Peyer's patch (tissue), 4 donors: ENCODE measurements around the gene MSANTD1. TPM values are rescaled to one million over a fixed set of nuclear protein-coding genes. Genes with fewer than 3 reads are reported as not detected.

Source experiments
- DNase-seq, 3 donors: peaks; one replicate each; pipeline ENCODE4 v3.0.0-alpha.2; 2017 to 2019
- H3K27ac ChIP-seq, 4 donors: fragments of 200-600 bp; sonication (generic); one replicate each; pipeline ENCODE4 v1.5.1; 2016 to 2019
- H3K27me3 ChIP-seq, 2 donors: fragments of 200-600 bp; sonication (generic); one replicate each; pipeline ENCODE4 v1.5.1; 2019
- H3K36me3 ChIP-seq, 3 donors: fragments of 200-600 bp; sonication (generic); one replicate each; pipeline ENCODE4 v1.5.1; 2016 to 2019
- H3K4me1 ChIP-seq, 4 donors: fragments of 200-600 bp; sonication (generic); one replicate each; pipeline ENCODE4 v1.5.1; 2016 to 2019
- H3K4me3 ChIP-seq, 4 donors: fragments of 200-600 bp; sonication (generic); 1 replicate in 3 of 4; 2 replicates in 1 of 4; pipeline ENCODE4 v1.5.1; 2016 to 2019; ENCODE audit warnings: mild to moderate bottlenecking in 1 of 4
- H3K9me3 ChIP-seq, 4 donors: fragments of 200-600 bp; sonication (generic); one replicate each; pipeline ENCODE4 v1.5.1; 2016 to 2019; ENCODE audit warnings: mild to moderate bottlenecking in 1 of 4
- POLR2A ChIP-seq, 2 donors: fragments of 450-650 bp; IDR thresholded peaks; one replicate each; pipeline ENCODE4 v1.5.1; 2017; ENCODE audit warnings: antibody characterized with exemption in 2 of 2, mild to moderate bottlenecking in 2 of 2, moderate library complexity in 2 of 2
- total RNA-seq, 4 donors: library from RNA; depleted of rRNA; stranded (reverse); fragments of >200 nt; gene quantifications; one replicate each; pipeline ENCODE4 v1.1.0, GENCODE V29; 2016
- TF ChIP-seq, protein P1 (sequence below), 6 experiments: fragments of 450-650 bp in 4 of 6; fragments of 200-600 bp in 2 of 6; sonication (generic) in 1 of 6; IDR thresholded peaks; one replicate each; pipeline ENCODE4 v1.5.1; 2017 to 2019; ENCODE audit warnings: antibody characterized with exemption in 6 of 6, mild to moderate bottlenecking in 3 of 6, moderate library complexity in 1 of 6

MSANTD1 gene
- total RNA-seq, 4 donors from 2014 or later = 0.35 to 2.5 (median 1.5) TPM

DNA sequence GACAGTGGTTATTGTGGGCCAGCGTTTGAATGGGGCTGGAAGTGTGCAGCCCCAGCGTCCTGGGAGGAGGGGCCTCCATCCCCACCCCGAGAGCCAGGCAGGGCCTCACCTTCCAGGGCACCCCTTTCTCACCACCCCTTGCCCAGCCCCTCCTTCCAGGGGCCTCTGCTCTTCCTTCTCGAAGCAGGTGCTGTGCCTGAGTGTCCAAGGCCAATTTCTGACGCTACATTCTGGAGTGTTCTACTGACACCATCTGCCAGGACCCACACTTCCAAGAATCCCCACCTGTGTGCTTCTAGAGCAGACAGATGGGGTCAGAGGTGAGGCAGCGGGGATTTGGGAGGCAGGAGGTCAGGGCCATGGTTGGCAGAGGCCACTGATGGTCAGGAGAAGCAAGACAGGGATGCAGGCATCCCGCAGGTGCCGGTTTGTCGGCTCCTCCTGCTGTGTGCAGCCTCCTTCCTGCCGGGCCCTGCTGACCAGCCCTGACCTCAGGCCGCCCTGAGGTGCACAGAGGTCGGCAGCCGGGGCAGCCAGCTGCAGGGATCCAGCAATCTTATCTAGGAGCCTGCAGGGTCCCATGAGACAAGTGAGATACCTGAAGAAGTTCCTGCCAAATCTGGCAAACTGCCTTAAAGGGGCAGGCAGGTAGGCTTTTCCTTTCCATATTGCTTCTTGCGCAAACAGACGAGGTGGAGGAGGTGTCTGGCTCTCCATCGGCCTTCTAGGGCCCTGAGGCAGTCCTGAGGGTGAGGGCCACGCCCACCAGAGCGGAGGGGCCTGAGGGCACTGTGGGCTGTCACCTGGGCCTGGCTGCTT, 18.8 kb downstream of the MSANTD1 start:
- Histone ChIP-seq H3K4me1 (no peaks in the 10 kb centered on the region), H3K27me3 (no peaks in the 10 kb centered on the region), H3K36me3 (no peaks in the 10 kb centered on the region), H3K9me3 (no peaks in the 10 kb centered on the region), H3K27ac (no peak overlapping the region), H3K4me3 (no peak overlapping the region)
- peak in 1 of 3 donors; percentile 40 for DNase-seq
- TF ChIP-seq, protein P1, sequence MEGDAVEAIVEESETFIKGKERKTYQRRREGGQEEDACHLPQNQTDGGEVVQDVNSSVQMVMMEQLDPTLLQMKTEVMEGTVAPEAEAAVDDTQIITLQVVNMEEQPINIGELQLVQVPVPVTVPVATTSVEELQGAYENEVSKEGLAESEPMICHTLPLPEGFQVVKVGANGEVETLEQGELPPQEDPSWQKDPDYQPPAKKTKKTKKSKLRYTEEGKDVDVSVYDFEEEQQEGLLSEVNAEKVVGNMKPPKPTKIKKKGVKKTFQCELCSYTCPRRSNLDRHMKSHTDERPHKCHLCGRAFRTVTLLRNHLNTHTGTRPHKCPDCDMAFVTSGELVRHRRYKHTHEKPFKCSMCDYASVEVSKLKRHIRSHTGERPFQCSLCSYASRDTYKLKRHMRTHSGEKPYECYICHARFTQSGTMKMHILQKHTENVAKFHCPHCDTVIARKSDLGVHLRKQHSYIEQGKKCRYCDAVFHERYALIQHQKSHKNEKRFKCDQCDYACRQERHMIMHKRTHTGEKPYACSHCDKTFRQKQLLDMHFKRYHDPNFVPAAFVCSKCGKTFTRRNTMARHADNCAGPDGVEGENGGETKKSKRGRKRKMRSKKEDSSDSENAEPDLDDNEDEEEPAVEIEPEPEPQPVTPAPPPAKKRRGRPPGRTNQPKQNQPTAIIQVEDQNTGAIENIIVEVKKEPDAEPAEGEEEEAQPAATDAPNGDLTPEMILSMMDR (IDR thresholded peaks at IDR 0.05) = no peak
- no peak for TF ChIP-seq POLR2A (IDR thresholded peaks at IDR 0.05)

DNA sequence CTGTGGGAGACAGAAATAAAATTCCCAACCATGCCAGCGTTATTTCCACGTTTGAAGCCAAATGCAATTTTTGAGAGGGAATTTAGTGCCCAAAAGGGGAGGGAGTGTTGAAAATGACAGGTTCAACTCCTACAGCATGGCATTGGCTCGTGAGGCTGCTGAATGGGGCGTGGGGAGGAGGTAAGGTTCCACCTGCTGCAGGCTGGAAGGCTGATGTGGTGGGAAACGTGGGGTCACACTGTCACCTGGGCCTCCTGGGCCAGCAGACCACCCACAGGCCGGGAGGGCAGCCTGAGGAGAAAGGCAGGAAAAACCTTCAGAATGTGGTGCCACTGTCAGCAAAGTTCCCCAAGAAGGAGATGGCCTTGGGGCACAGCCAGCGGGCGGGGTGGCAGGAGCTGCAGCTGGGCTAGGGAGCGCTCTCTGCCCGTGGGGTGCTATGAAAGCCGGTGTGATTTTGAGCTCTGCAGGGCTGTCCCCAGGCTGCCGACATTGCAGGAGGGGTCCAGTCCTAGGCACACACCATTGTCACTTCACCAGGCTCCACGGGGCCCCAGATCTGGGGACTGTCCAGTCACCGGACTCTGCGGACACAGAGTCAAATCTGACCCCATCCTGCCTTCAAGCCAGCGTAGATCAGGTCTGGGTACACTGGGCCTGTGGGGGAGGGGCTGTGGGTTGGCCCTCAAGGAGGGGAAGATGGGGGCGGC, 19.6 kb downstream of the MSANTD1 start:
- Histone ChIP-seq H3K9me3 (no peaks in the 10 kb centered on the region), H3K4me3 (no peak overlapping the region), H3K4me1 (no peaks in the 10 kb centered on the region), H3K36me3 (no peaks in the 10 kb centered on the region), H3K27me3 (no peaks in the 10 kb centered on the region), H3K27ac (no peak overlapping the region)
- peak in 1 of 3 donors; percentile 36 for DNase-seq
- TF ChIP-seq, protein P1 (IDR thresholded peaks at IDR 0.05) = no peak
- no peak for TF ChIP-seq POLR2A (IDR thresholded peaks at IDR 0.05)

DNA sequence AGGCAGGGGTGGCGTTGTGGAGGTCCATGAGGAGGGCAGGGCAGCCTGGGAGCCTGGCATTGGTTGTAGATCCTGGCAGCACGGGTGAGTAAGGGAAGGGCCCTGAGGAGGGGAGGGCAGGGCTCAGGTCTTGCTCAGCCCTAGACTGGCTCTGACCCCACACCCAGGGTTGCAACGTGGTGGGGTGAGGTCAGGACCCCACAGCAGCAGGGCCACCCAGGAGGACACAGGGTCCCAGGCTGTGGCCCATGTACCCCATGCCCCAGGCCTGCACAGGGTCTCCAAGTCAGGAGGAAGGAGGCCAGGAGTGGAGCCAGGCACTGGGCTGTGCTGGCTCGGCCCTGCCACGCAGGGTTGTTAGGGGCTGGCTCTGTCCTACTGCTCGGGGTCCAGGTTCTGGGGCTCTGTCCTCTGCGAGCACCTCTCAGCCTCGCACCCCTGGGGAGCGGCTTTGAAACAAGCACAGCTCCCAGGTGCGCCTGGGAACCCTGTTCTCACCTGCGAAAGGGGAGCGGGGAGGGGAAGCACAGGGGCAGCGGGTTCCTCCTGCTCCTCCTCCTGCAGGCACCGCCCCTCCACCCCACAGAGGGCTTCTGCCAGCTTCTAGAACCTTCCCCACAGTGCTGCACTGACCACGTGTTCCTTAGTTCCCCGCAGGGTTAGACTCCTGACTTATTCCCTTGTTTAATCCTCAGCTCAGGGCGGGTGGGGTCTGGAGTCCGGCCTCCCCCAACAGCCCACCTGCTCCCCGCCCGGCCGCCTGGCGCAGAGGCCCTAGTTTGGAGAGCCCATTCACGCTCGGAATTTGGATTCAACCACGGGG, 20.4 kb downstream of the MSANTD1 start:
- Histone ChIP-seq H3K36me3 (no peaks in the 10 kb centered on the region), H3K27me3 (no peaks in the 10 kb centered on the region), H3K4me3 (no peak overlapping the region), H3K27ac (no peak overlapping the region), H3K9me3 (no peaks in the 10 kb centered on the region), H3K4me1 (no peaks in the 10 kb centered on the region)
- TF ChIP-seq, protein P1 (IDR thresholded peaks at IDR 0.05) = no peak
- TF ChIP-seq POLR2A (IDR thresholded peaks at IDR 0.05) = no peak
- peak in 1 of 3 donors; percentile 39 for DNase-seq

DNA sequence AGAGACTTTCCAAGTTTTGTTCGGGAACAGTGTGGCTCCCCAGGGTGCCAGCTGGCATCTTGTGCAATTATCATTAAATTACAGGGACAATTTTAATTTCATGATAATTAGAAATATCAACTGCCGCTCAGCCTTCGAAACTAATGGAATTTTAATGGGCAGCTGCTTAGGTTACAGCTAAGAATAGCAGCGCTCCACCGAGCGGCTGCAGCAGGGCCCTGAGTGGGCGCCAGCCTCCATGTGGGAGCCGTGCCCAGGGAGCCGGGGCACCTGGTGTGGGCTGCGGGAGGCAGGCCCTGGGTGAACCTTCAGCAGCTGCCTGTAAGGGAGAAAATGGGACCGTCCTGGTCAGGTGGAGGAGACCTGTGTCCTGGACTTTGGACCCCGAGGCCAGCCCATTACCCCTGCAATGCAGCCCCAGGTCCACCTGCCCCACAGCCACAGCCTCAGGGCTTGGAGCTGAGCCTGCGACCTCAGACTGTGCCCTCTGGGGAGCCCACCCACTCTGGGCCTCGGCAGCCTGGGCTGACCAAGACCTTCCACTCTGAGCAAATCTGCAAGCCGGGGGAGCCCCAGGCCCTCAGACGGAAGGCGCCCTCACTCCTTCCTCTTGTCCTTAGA, 21.1 kb downstream of the MSANTD1 start:
- Histone ChIP-seq H3K36me3 (no peaks in the 10 kb centered on the region), H3K4me3 (no peak overlapping the region), H3K9me3 (no peaks in the 10 kb centered on the region), H3K27me3 (no peaks in the 10 kb centered on the region), H3K27ac (no peak overlapping the region), H3K4me1 (no peaks in the 10 kb centered on the region)
- TF ChIP-seq, protein P1 (IDR thresholded peaks at IDR 0.05) = no peak
- no peak for TF ChIP-seq POLR2A (IDR thresholded peaks at IDR 0.05)
- peak in 1 of 3 donors; percentile 39 for DNase-seq

DNA sequence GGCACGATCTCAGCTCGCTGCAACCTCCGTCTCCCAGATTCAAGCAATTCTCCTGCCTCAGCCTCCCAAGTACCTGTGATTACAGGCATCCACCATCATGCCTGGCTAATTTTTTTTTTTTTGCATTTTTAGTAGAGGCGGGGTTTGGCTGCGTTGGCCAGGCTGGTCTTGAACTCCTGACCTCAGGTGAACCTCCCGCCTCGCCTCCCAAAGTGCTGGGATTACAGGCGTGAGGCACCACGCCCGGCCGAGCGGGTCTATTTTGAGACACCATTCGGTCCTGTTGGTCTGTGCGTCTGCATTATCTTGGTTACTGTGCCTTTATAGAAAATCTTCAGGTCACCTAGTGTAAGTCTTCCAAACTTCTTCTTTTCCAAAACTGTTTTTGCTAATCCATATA, 22.2 kb downstream of the MSANTD1 start:
- no peak for DNase-seq
- Histone ChIP-seq H3K36me3 (no peaks in the 10 kb centered on the region), H3K4me1 (no peaks in the 10 kb centered on the region), H3K27ac (no peak overlapping the region), H3K27me3 (no peaks in the 10 kb centered on the region), H3K4me3 (no peak overlapping the region), H3K9me3 (no peaks in the 10 kb centered on the region)
- TF ChIP-seq, protein P1 (IDR thresholded peaks at IDR 0.05) = no peak
- TF ChIP-seq POLR2A (IDR thresholded peaks at IDR 0.05) = no peak
